AG10803 (cell line): ENCODE measurements around the gene UNCX.

Experiments used
- DNase-seq: peaks from one replicate; pipeline ENCODE4 v3.0.0; 2010; ENCODE audit warnings: low read depth
- H3K4me3 ChIP-seq: 2 replicates; pipeline ENCODE4 v1.5.1; 2011; ENCODE audit warnings: mild to moderate bottlenecking, low read length, control low read depth
- CTCF ChIP-seq: conservative IDR thresholded peaks from 2 replicates; pipeline ENCODE4 v1.5.1; 2011; ENCODE audit warnings: mild to moderate bottlenecking, low read length, control low read depth, inconsistent platforms

Gene UNCX

GRCh38 chr7:1239803-1240516 lies 7.3 kb downstream of the UNCX start:
- no peak for TF ChIP-seq CTCF
- DNase-seq = no peak
- H3K4me3 ChIP-seq = no peak overlapping the region

GRCh38 chr7:1240517-1241257 lies 8.0 kb downstream of the UNCX start:
- no peak for DNase-seq
- H3K4me3 ChIP-seq = no peak overlapping the region

GRCh38 chr7:1241258-1241602 lies 8.6 kb downstream of the UNCX start:
- DNase-seq = no peak
- no peak for TF ChIP-seq CTCF
- no peak overlapping the region for H3K4me3 ChIP-seq

More at GRCh38 chr7:1240517-1241257, 8.0 kb downstream of the UNCX start:
- no peak for TF ChIP-seq CTCF

- DNase-seq = no peak
- H3K4me3 ChIP-seq = no peak overlapping the region
- no peak for TF ChIP-seq CTCF
Observed at GRCh38 chr7:1241603-1242255, 9.1 kb downstream of the UNCX start.

- no peak for DNase-seq
- no peak overlapping the region for H3K4me3 ChIP-seq
- no peak for TF ChIP-seq CTCF
Observed at GRCh38 chr7:1242256-1242605, 9.6 kb downstream of the UNCX start.

- DNase-seq = no peak
- TF ChIP-seq CTCF = no peak
- no peak overlapping the region for H3K4me3 ChIP-seq
Observed at GRCh38 chr7:1242606-1243289, 10.1 kb downstream of the UNCX start.
